B cell (primary cell): ENCODE results near the gene CATSPERZ. TPM values are rescaled to one million over a fixed set of nuclear protein-coding genes. Genes with fewer than 3 reads are reported as not detected.

ENCODE experiments used
- ATAC-seq: fragments of 200-7000 bp; cut with Tn5 transposase; one replicate; pipeline ENCODE4 v1.10.0; 2021; ENCODE audit warnings: low read depth, mild to moderate bottlenecking, moderate number of reproducible peaks, moderate library complexity
- CTCF ChIA-PET: fragments of 350-600 bp; sonication (Branson Sonifier 250); formaldehyde crosslinking; loops from one replicate; lab custom pipeline; 2021; ENCODE audit warnings: antibody characterized with exemption, inconsistent platforms; lab: Charles Lee
- POLR2A ChIA-PET: fragments of 350-600 bp; sonication (Branson Sonifier 250); formaldehyde crosslinking; loops from one replicate; lab custom pipeline; 2021; ENCODE audit warnings: antibody characterized with exemption; lab: Charles Lee
- DNase-seq: peaks from one replicate; pipeline ENCODE4 v3.0.0; 2013
- H2AFZ ChIP-seq: 2 replicates; pipeline ENCODE4 v1.6.1; 2012; ENCODE audit warnings: mild to moderate bottlenecking, low read depth, low read length; ENCODE audit not compliant: insufficient read depth, poor library complexity, severe bottlenecking
- H3K27ac ChIP-seq, 2 donors: 1 replicate in 1 of 2; 2 replicates in 1 of 2; pipeline ENCODE4 v1.5.1; 2012 to 2013; ENCODE audit warnings: low read length in 2 of 2, mild to moderate bottlenecking in 2 of 2, moderate library complexity in 1 of 2
- H3K27me3 ChIP-seq, 4 experiments: fragments of 200-600 bp in 1 of 4; sonication (generic) in 1 of 4; replicated peaks in 1 of 4; 1 replicate in 2 of 4; 2 replicates in 2 of 4; pipeline versions ENCODE4 v1.6.1 to v1.7.0; 2013 to 2016; ENCODE audit warnings: low read length in 3 of 4, mild to moderate bottlenecking in 2 of 4, mixed read lengths in 1 of 4, moderate library complexity in 1 of 4; ENCODE audit not compliant: insufficient read depth in 4 of 4, control insufficient read depth in 3 of 4; ENCODE audit errors: control extremely low read depth in 1 of 4
- H3K36me3 ChIP-seq, 2 experiments: replicated peaks in 1 of 2; 1 replicate in 1 of 2; 2 replicates in 1 of 2; pipeline versions ENCODE4 v1.6.1 to v1.7.1; 2013; ENCODE audit warnings: low read length in 1 of 2; ENCODE audit not compliant: insufficient read depth in 2 of 2, control insufficient read depth in 1 of 2; ENCODE audit errors: control extremely low read depth in 1 of 2, extremely low read depth in 1 of 2
- H3K4me1 ChIP-seq, 2 donors: fragments of 200-600 bp in 1 of 2; sonication (generic) in 1 of 2; 1 replicate in 1 of 2; 2 replicates in 1 of 2; pipeline versions ENCODE4 v1.5.1 to v1.6.1; 2013 to 2017; ENCODE audit warnings: low read length in 2 of 2; ENCODE audit not compliant: control insufficient read depth in 2 of 2, insufficient read depth in 2 of 2
- H3K4me2 ChIP-seq: replicated peaks from 2 replicates; pipeline ENCODE3; 2012; ENCODE audit warnings: mild to moderate bottlenecking, low read depth, low read length; ENCODE audit not compliant: poor library complexity, severe bottlenecking
- H3K4me3 ChIP-seq, 5 experiments: fragments of 200-600 bp in 1 of 5; sonication (generic) in 1 of 5; 1 replicate in 3 of 5; 2 replicates in 2 of 5; pipeline versions ENCODE4 v1.5.1 to v1.7.0; 2011 to 2016; ENCODE audit warnings: low read length in 4 of 5, mild to moderate bottlenecking in 4 of 5, low read depth in 2 of 5, control low read depth in 1 of 5, moderate library complexity in 1 of 5; ENCODE audit not compliant: insufficient read depth in 1 of 5; ENCODE audit errors: control extremely low read depth in 1 of 5, extremely low read depth in 1 of 5
- H3K79me2 ChIP-seq: fragments of 200-600 bp; sonication (generic); one replicate; pipeline ENCODE4 v1.6.0; 2016; ENCODE audit warnings: low read length; ENCODE audit not compliant: control insufficient read depth, insufficient read depth
- H3K9ac ChIP-seq: fragments of 200-600 bp; sonication (generic); 2 replicates; pipeline ENCODE4 v1.6.1; 2017; ENCODE audit warnings: mild to moderate bottlenecking, low read length, moderate library complexity
- H3K9me3 ChIP-seq, 3 donors: one replicate each; pipeline versions ENCODE4 v1.6.1 to v1.7.1; 2013; ENCODE audit warnings: low read length in 2 of 3; ENCODE audit not compliant: control insufficient read depth in 2 of 3, insufficient read depth in 1 of 3; ENCODE audit errors: control extremely low read depth in 1 of 3
- H4K20me1 ChIP-seq: 2 replicates; pipeline ENCODE4 v1.6.0; 2012; ENCODE audit warnings: mild to moderate bottlenecking, low read length; ENCODE audit not compliant: insufficient read depth, control insufficient read depth, poor library complexity, severe bottlenecking
- H3K27ac Mint-ChIP-seq: one replicate; pipeline ENCODE4 v1.8.0; 2021; ENCODE audit warnings: mixed read lengths
- H3K27me3 Mint-ChIP-seq: one replicate; pipeline ENCODE4 v1.8.0; 2021; ENCODE audit warnings: mixed read lengths
- H3K4me1 Mint-ChIP-seq: one replicate; pipeline ENCODE4 v1.8.0; 2021; ENCODE audit warnings: mixed read lengths
- H3K4me3 Mint-ChIP-seq: one replicate; pipeline ENCODE4 v1.8.0; 2021; ENCODE audit warnings: mixed read lengths
- H3K9me3 Mint-ChIP-seq: one replicate; pipeline ENCODE4 v1.8.0; 2022; ENCODE audit warnings: mixed read lengths; ENCODE audit not compliant: insufficient read depth
- CTCF ChIP-seq: fragments of 200-600 bp; IDR thresholded peaks from one replicate; pipeline ENCODE4 v1.8.0; 2022; ENCODE audit warnings: antibody characterized with exemption, mild to moderate bottlenecking
- EZH2 ChIP-seq: IDR thresholded peaks from 2 replicates; pipeline ENCODE4 v1.6.1; 2012; ENCODE audit warnings: borderline replicate concordance, low read depth, mild to moderate bottlenecking, moderate library complexity, low read length; ENCODE audit not compliant: insufficient read depth, poor library complexity, severe bottlenecking
- WGBS: methylation state at CpG from one replicate; pipeline ENCODE4 v1.1.5; 2013; ENCODE audit warnings: missing lambda C conversion rate; ENCODE audit not compliant: insufficient coverage; 5-methylcytosine and 5-hydroxymethylcytosine counted together
- intact Hi-C: fragments of 100-400 bp; cut with micrococcal nuclease; formaldehyde crosslinking; loops from one replicate; pipeline ENCODE4 v1.10.0; 2022
- polyA plus RNA-seq: library from polyadenylated mRNA; depleted of rRNA; stranded (reverse); fragments of >200 nt; gene quantifications from 2 replicates; pipeline ENCODE4 v1.2.3, GENCODE V29; 2012
- total RNA-seq, 2 donors: library from RNA; stranded (reverse); fragments of 120-200 nt in 1 of 2; gene quantifications; 1 replicate in 1 of 2; 2 replicates in 1 of 2; pipeline versions ENCODE4 v1.2.3 to v1.2.4, GENCODE V29; 2013 to 2022

CATSPERZ gene
- total and polyA plus RNA-seq, 2 donors (not counting 1 experiment from before 2014, with no cell fraction given), result 0.39 TPM; not detected in 1

DNA sequence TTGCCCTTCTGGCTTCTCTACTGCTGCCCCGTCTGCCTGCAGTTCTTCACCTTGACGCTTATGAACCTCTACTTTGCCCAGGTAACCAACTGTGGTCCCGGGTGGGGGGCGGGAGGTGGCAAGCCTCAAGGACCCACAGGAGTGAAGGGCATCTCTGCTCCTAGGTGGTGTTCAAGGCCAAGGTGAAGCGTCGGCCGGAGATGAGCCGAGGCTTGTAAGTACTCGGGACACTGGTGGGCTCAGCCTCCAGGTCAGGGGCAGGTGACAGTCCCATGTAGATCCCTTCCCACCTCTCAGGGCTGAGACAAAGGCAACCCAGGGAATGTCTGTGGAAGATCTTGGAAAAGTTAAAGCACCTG, 13.4 kb upstream of the CATSPERZ start:
- peak overlapping the region; percentile 78 for H3K4me3 Mint-ChIP-seq
- 95% methylated on average over 9 of the region's 9 CpGs for WGBS
- intact Hi-C loops, result no loop called here
- no peak for ATAC-seq
- peaks cover 0 to 7% of the 10 kb centered on the region in 2 experiments for H3K36me3 ChIP-seq
- TF ChIP-seq EZH2, result no peak
- no peak for TF ChIP-seq CTCF
- no peaks in the 10 kb centered on the region for H3K9me3 Mint-ChIP-seq
- peaks cover 6% of the 10 kb centered on the region for H3K27me3 Mint-ChIP-seq
- POLR2A ChIA-PET, result interaction anchor here (5.7 kb wide), 1 partner anchor 17 kb away, joined by 67 read pairs; no protein-coding TSS in a partner anchor
- H2AFZ ChIP-seq, result no peak overlapping the region
- DNase-seq, result no peak
- peaks cover 0 to 6% (median 0%) of the 10 kb centered on the region in 3 donors for H3K9me3 ChIP-seq
- no peak overlapping the region for H3K4me2 ChIP-seq
- CTCF ChIA-PET, result interaction anchor here (1.0 to 6.8 kb wide), 5 partner anchors 16 to 82 kb away, joined by 3 to 47 read pairs (median 5); partner anchors contain the start of genes CATSPERZ, FERMT3 and PRDX5
- peaks cover 0 to 14% (median 6%) of the 10 kb centered on the region in 4 experiments for H3K27me3 ChIP-seq
- H3K79me2 ChIP-seq, result peaks cover 35% of the 10 kb centered on the region
- peaks cover 22% of the 10 kb centered on the region for H4K20me1 ChIP-seq
- H3K4me3 ChIP-seq, result no peak overlapping the region
- H3K27ac Mint-ChIP-seq, result peak overlapping the region; percentile 75
- peaks cover 24% of the 10 kb centered on the region for H3K4me1 Mint-ChIP-seq
- peaks cover 19 to 21% of the 10 kb centered on the region in 2 donors for H3K4me1 ChIP-seq
- no peak overlapping the region for H3K27ac ChIP-seq
- no peak overlapping the region for H3K9ac ChIP-seq

DNA sequence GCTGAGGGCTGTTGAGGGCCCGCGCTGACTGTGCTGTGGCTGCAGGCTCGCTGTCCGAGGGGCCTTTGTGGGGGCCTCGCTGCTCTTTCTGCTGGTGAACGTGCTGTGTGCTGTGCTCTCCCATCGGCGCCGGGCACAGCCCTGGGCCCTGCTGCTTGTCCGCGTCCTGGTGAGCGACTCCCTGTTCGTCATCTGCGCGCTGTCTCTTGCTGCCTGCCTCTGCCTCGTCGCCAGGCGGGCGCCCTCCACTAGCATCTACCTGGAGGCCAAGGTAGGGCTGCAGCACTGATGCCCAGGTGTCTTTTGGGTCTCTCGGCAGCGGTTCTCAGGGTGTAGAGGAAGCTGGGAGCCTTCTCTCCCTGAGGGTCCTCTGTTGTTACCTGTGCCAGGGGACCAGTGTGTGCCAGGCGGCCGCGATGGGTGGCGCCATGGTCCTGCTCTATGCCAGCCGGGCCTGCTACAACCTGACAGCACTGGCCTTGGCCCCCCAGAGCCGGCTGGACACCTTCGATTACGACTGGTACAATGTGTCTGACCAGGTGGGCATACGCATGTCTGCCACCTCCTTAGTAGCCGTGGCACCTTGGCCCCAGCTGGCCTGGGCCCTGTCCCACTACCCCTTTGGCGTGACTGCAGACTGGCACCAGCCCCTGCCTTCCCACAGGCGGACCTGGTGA, 12.3 kb upstream of the CATSPERZ start:
- Mint-ChIP-seq H3K9me3 (no peaks in the 10 kb centered on the region), H3K4me1 (peaks cover 26% of the 10 kb centered on the region), H3K4me3 (peak overlapping the region; percentile 29), H3K27me3 (peaks cover 9% of the 10 kb centered on the region), H3K27ac (no peak overlapping the region)
- peaks cover 27% of the 10 kb centered on the region for H4K20me1 ChIP-seq
- ChIA-PET CTCF (interaction anchor here (2.1 to 6.8 kb wide), 3 partner anchors 15 to 83 kb away, joined by 5 to 47 read pairs (median 8); partner anchors contain the start of gene CATSPERZ), POLR2A (interaction anchor here (0.6 kb wide), 1 partner anchor 22 kb away, joined by 5 read pairs; no protein-coding TSS in a partner anchor)
- no peak overlapping the region for H3K4me2 ChIP-seq
- no peak overlapping the region for H3K9ac ChIP-seq
- peaks cover 26% of the 10 kb centered on the region for H3K79me2 ChIP-seq
- TF ChIP-seq EZH2, result no peak
- TF ChIP-seq CTCF, result no peak
- no peak overlapping the region for H3K27ac ChIP-seq
- H2AFZ ChIP-seq, result no peak overlapping the region
- ATAC-seq (no peak), DNase-seq (no peak)
- peaks cover 0 to 11% (median 0%) of the 10 kb centered on the region in 3 donors for H3K9me3 ChIP-seq
- H3K36me3 ChIP-seq, result no peaks in the 10 kb centered on the region
- H3K4me1 ChIP-seq, result peaks cover 27 to 29% of the 10 kb centered on the region in 2 donors
- intact Hi-C loops, result no loop called here
- peaks cover 0 to 20% (median 11%) of the 10 kb centered on the region in 4 experiments for H3K27me3 ChIP-seq
- 97% methylated on average over 33 of the region's 33 CpGs for WGBS
- H3K4me3 ChIP-seq, result no peak overlapping the region
